GM21381 (cell line): ENCODE measurements around the gene MLYCD.

Experiments used
- ATAC-seq: cut with Tn5 transposase; IDR thresholded peaks from one replicate; pipeline ENCODE4 v1.9.1; 2021; ENCODE audit warnings: mild to moderate bottlenecking, moderate library complexity; ENCODE audit not compliant: unreplicated experiment

Gene MLYCD

GRCh38 chr16:83967838-83968305 lies 69.0 kb downstream of the MLYCD start, which contains the start of gene NECAB2:
Gene NECAB2 (plus strand): TSS chr16:83968244. CDS start chr16:83968649, 405 bp downstream.
- no peak for ATAC-seq

- no peak for ATAC-seq
Measured at GRCh38 chr16:83968306-83968851, 69.5 kb downstream of the MLYCD start.

- no peak for ATAC-seq
Measured at GRCh38 chr16:83968891-83969649, 70.2 kb downstream of the MLYCD start.

DNA sequence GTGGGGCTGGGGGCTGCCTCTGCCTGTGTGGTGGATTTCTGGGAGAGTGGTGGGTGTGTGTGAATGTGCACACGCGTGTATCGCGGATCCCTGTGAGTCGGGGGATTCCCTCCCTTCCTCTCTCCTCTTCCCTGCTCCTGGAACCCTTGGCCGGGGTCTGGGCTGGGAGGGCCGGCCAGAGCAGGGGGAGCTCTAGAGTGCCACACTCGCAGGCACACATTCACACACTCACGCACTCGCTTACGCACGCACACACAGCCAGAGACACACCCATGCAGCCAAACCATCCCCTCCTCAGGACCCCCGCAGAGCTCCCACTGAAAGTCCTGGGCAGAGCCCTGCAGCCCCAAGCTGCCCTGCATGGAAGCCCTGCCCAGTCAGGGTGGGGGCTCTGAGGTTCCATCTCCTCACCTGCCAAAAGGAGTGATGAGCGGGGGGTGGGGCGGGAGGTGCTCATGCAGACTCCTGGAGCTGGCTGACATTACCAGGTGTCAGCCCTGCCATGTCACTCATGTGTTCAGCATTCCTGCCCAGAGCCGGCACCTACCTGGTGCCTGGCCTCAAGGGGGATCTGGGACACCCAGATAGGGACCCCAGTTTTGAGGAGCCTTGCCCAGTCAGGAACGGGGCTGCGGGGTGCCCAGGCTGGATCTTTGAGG lies 71.0 kb downstream of the MLYCD start:
- no peak for ATAC-seq

DNA sequence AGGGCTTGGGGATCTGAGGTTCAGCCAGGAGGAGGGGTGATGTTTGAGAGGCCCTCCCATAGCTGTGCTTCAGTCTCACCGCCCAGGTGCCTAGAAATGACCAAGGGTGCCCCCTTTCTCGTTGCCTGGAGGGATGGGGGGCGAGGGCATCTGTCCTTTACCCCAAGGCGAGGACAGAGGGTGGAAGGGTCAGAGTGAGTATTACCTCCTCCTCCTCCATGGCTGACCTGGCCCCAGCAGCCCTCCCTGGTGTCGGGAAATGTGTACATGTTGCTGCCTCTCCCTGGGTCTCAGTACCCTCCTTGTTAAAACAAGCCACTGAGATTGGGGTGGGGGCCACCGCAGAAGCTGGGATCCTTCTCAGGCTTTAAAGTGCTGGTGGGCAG lies 71.5 kb downstream of the MLYCD start:
- no peak for ATAC-seq

- no peak for ATAC-seq
Measured at GRCh38 chr16:83971165-83972130, 72.5 kb downstream of the MLYCD start.

- no peak for ATAC-seq
Measured at GRCh38 chr16:83972256-83973008, 73.5 kb downstream of the MLYCD start.

DNA sequence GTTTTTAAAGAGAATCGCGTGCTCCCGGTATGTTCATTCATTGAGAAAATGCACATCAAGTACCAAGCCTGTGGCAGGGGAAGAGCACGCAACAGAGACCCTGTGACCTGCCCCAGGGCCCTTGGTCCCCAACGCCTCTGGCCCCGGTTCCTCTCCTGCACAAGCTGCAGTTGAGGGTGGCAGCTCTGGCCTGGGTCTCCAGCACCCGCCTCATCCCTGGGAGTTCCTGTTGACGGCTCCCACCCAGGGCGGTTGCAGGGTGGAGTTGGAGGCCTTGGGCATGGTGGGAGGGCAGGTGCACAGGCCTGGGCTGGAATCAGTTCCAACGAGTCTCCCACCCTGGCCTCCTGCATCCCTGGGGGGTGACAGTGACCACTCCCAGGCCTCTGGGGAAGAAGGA lies 74.2 kb downstream of the MLYCD start:
- ATAC-seq: no peak

- no peak for ATAC-seq
Measured at GRCh38 chr16:83973581-83974385, 74.9 kb downstream of the MLYCD start.

DNA sequence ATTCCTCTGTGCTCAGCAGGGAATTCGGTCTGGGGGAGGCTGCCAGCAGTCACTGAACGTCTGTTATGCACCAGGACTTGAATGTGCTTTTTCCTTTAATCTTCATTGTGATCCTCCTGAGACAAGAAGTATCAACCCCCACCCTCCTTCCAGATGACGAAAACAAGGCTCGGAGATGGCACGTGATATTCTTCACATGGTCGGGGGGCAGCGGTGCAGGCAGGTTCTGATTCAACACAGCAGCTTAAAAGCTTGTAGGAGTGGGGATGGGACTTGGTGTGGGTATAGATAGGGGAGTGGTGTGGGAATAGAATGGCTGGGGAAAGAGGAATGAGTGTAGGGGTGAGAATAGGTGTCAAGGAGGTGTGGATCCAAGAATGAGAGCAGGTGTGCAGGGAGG lies 75.6 kb downstream of the MLYCD start:
- ATAC-seq: no peak

- no peak for ATAC-seq
Measured at GRCh38 chr16:83975590-83976260, 76.8 kb downstream of the MLYCD start.
